IPS-15b (cell line): ENCODE data around the gene SPRY1.

ENCODE experiments used
- H3K27me3 ChIP-seq: one replicate; pipeline ENCODE4 v1.6.1; 2013; ENCODE audit warnings: low read length; ENCODE audit not compliant: control insufficient read depth, insufficient read depth
- H3K36me3 ChIP-seq: one replicate; pipeline ENCODE4 v1.6.1; 2013; ENCODE audit warnings: low read length; ENCODE audit not compliant: control insufficient read depth, insufficient read depth
- H3K4me1 ChIP-seq: one replicate; pipeline ENCODE4 v1.6.1; 2013; ENCODE audit warnings: mild to moderate bottlenecking, low read length; ENCODE audit not compliant: control insufficient read depth, insufficient read depth
- H3K4me3 ChIP-seq: one replicate; pipeline ENCODE4 v1.5.1; 2013; ENCODE audit warnings: low read depth, low read length
- H3K9ac ChIP-seq: one replicate; pipeline ENCODE4 v1.6.1; 2013; ENCODE audit warnings: low read depth, mild to moderate bottlenecking, low read length
- H3K9me3 ChIP-seq: one replicate; pipeline ENCODE4 v1.6.1; 2013; ENCODE audit warnings: mild to moderate bottlenecking, low read length; ENCODE audit not compliant: control insufficient read depth, insufficient read depth

Gene SPRY1

GRCh38 chr4:123417813-123418212 is 21.2 kb downstream of the SPRY1 start:
- Histone ChIP-seq H3K27me3 (no peaks in the 10 kb centered on the region), H3K9ac (no peak overlapping the region), H3K36me3 (no peaks in the 10 kb centered on the region), H3K4me1 (peaks cover 21% of the 10 kb centered on the region), H3K9me3 (no peaks in the 10 kb centered on the region), H3K4me3 (no peak overlapping the region)

- Histone ChIP-seq H3K4me3 (no peak overlapping the region), H3K4me1 (peaks cover 19% of the 10 kb centered on the region), H3K36me3 (no peaks in the 10 kb centered on the region), H3K9me3 (no peaks in the 10 kb centered on the region), H3K9ac (no peak overlapping the region), H3K27me3 (no peaks in the 10 kb centered on the region)
Measured at GRCh38 chr4:123418351-123418931, 21.8 kb downstream of the SPRY1 start.

- H3K36me3 ChIP-seq = no peaks in the 10 kb centered on the region
- no peak overlapping the region for H3K4me3 ChIP-seq
- H3K9me3 ChIP-seq = no peaks in the 10 kb centered on the region
- no peaks in the 10 kb centered on the region for H3K27me3 ChIP-seq
- H3K9ac ChIP-seq = no peak overlapping the region
- H3K4me1 ChIP-seq = peaks cover 19% of the 10 kb centered on the region
Measured at GRCh38 chr4:123419885-123420755, 23.5 kb downstream of the SPRY1 start.

GRCh38 chr4:123421227-123421936 is 24.8 kb downstream of the SPRY1 start:
- no peaks in the 10 kb centered on the region for H3K27me3 ChIP-seq
- H3K4me3 ChIP-seq = no peak overlapping the region
- peaks cover 16% of the 10 kb centered on the region for H3K4me1 ChIP-seq
- H3K9me3 ChIP-seq = no peaks in the 10 kb centered on the region
- H3K36me3 ChIP-seq = no peaks in the 10 kb centered on the region
- no peak overlapping the region for H3K9ac ChIP-seq

- no peaks in the 10 kb centered on the region for H3K27me3 ChIP-seq
- H3K4me1 ChIP-seq = peaks cover 13% of the 10 kb centered on the region
- no peak overlapping the region for H3K4me3 ChIP-seq
- no peaks in the 10 kb centered on the region for H3K9me3 ChIP-seq
- H3K9ac ChIP-seq = no peak overlapping the region
- no peaks in the 10 kb centered on the region for H3K36me3 ChIP-seq
Measured at GRCh38 chr4:123421937-123422781, 25.6 kb downstream of the SPRY1 start.

GRCh38 chr4:123423819-123424218 is 27.2 kb downstream of the SPRY1 start:
- H3K4me3 ChIP-seq = no peak overlapping the region
- H3K27me3 ChIP-seq = no peaks in the 10 kb centered on the region
- H3K36me3 ChIP-seq = no peaks in the 10 kb centered on the region
- no peaks in the 10 kb centered on the region for H3K9me3 ChIP-seq
- H3K4me1 ChIP-seq = peaks cover 1% of the 10 kb centered on the region
- H3K9ac ChIP-seq = no peak overlapping the region

GRCh38 chr4:123427951-123428350 is 31.4 kb downstream of the SPRY1 start:
- H3K36me3 ChIP-seq = no peaks in the 10 kb centered on the region
- no peak overlapping the region for H3K9ac ChIP-seq
- H3K4me1 ChIP-seq = no peaks in the 10 kb centered on the region
- no peak overlapping the region for H3K4me3 ChIP-seq
- no peaks in the 10 kb centered on the region for H3K9me3 ChIP-seq
- no peaks in the 10 kb centered on the region for H3K27me3 ChIP-seq

GRCh38 chr4:123430031-123430430 is 33.4 kb downstream of the SPRY1 start:
- no peak overlapping the region for H3K4me3 ChIP-seq
- H3K9me3 ChIP-seq = peaks cover 2% of the 10 kb centered on the region
- no peaks in the 10 kb centered on the region for H3K36me3 ChIP-seq
- H3K4me1 ChIP-seq = no peaks in the 10 kb centered on the region
- no peak overlapping the region for H3K9ac ChIP-seq
- H3K27me3 ChIP-seq = no peaks in the 10 kb centered on the region

GRCh38 chr4:123430501-123430900 is 33.9 kb downstream of the SPRY1 start:
- H3K27me3 ChIP-seq = no peaks in the 10 kb centered on the region
- H3K36me3 ChIP-seq = no peaks in the 10 kb centered on the region
- no peaks in the 10 kb centered on the region for H3K4me1 ChIP-seq
- no peak overlapping the region for H3K9ac ChIP-seq
- H3K9me3 ChIP-seq = peaks cover 3% of the 10 kb centered on the region
- no peak overlapping the region for H3K4me3 ChIP-seq

- no peak overlapping the region for H3K4me3 ChIP-seq
- H3K27me3 ChIP-seq = no peaks in the 10 kb centered on the region
- H3K36me3 ChIP-seq = peaks cover 4% of the 10 kb centered on the region
- H3K9ac ChIP-seq = no peak overlapping the region
- peaks cover 9% of the 10 kb centered on the region for H3K9me3 ChIP-seq
- no peaks in the 10 kb centered on the region for H3K4me1 ChIP-seq
Measured at GRCh38 chr4:123433573-123433972, 37.0 kb downstream of the SPRY1 start.

- peaks cover 4% of the 10 kb centered on the region for H3K36me3 ChIP-seq
- peaks cover 9% of the 10 kb centered on the region for H3K9me3 ChIP-seq
- H3K4me3 ChIP-seq = no peak overlapping the region
- no peak overlapping the region for H3K9ac ChIP-seq
- no peaks in the 10 kb centered on the region for H3K27me3 ChIP-seq
- no peaks in the 10 kb centered on the region for H3K4me1 ChIP-seq
Measured at GRCh38 chr4:123433976-123434375, 37.4 kb downstream of the SPRY1 start.
